ENCODE results near the gene PTH.

PTH gene

GRCh38 chr11:13449522-13449921, 46.3 kb downstream of the PTH start:
- Histone ChIP-seq H3K9ac (ENCODE audit: low read length) (no peak overlapping the region), H3K4me1 (ENCODE audit: control insufficient read depth, insufficient read depth, low read length) (no peaks in the 10 kb centered on the region), H3K4me3 (ENCODE audit: low read depth, low read length) (no peak overlapping the region), H3K9me3 (ENCODE audit: control insufficient read depth, insufficient read depth, low read depth, low read length) (peaks cover 4% of the 10 kb centered on the region; the same call in 1 of the 2 replicates), H3K27me3 (ENCODE audit: control insufficient read depth, insufficient read depth, low read length) (no peaks in the 10 kb centered on the region), H3K27ac (ENCODE audit: low read depth, low read length) (no peak overlapping the region), H3K36me3 (ENCODE audit: control insufficient read depth, insufficient read depth, low read length) (no peaks in the 10 kb centered on the region)

GRCh38 chr11:13448876-13449275, 46.9 kb downstream of the PTH start:
- Histone ChIP-seq H3K9me3 (ENCODE audit: control insufficient read depth, insufficient read depth, low read depth, low read length) (peaks cover 4% of the 10 kb centered on the region; the same call in 1 of the 2 replicates), H3K27me3 (ENCODE audit: control insufficient read depth, insufficient read depth, low read length) (no peaks in the 10 kb centered on the region), H3K4me3 (ENCODE audit: low read depth, low read length) (no peak overlapping the region), H3K4me1 (ENCODE audit: control insufficient read depth, insufficient read depth, low read length) (no peaks in the 10 kb centered on the region), H3K9ac (ENCODE audit: low read length) (no peak overlapping the region), H3K36me3 (ENCODE audit: control insufficient read depth, insufficient read depth, low read length) (no peaks in the 10 kb centered on the region), H3K27ac (ENCODE audit: low read depth, low read length) (no peak overlapping the region)

GRCh38 chr11:13446444-13446843, 49.4 kb downstream of the PTH start:
- no peak overlapping the region for H3K27ac ChIP-seq (ENCODE audit: low read depth, low read length)
- H3K4me3 ChIP-seq (ENCODE audit: low read depth, low read length), result no peak overlapping the region
- H3K27me3 ChIP-seq (ENCODE audit: control insufficient read depth, insufficient read depth, low read length), result no peaks in the 10 kb centered on the region
- no peaks in the 10 kb centered on the region for H3K4me1 ChIP-seq (ENCODE audit: control insufficient read depth, insufficient read depth, low read length)
- H3K9ac ChIP-seq (ENCODE audit: low read length), result no peak overlapping the region
- H3K36me3 ChIP-seq (ENCODE audit: control insufficient read depth, insufficient read depth, low read length), result no peaks in the 10 kb centered on the region
- peaks cover 4% of the 10 kb centered on the region; the same call in 1 of the 2 replicates for H3K9me3 ChIP-seq (ENCODE audit: control insufficient read depth, insufficient read depth, low read depth, low read length)

GRCh38 chr11:13445588-13445987, 50.2 kb downstream of the PTH start:
- no peak overlapping the region for H3K27ac ChIP-seq (ENCODE audit: low read depth, low read length)
- no peaks in the 10 kb centered on the region for H3K27me3 ChIP-seq (ENCODE audit: control insufficient read depth, insufficient read depth, low read length)
- H3K9me3 ChIP-seq (ENCODE audit: control insufficient read depth, insufficient read depth, low read depth, low read length), result peaks cover 4% of the 10 kb centered on the region; the same call in 1 of the 2 replicates
- no peak overlapping the region for H3K9ac ChIP-seq (ENCODE audit: low read length)
- H3K4me3 ChIP-seq (ENCODE audit: low read depth, low read length), result no peak overlapping the region
- H3K4me1 ChIP-seq (ENCODE audit: control insufficient read depth, insufficient read depth, low read length), result no peaks in the 10 kb centered on the region
- H3K36me3 ChIP-seq (ENCODE audit: control insufficient read depth, insufficient read depth, low read length), result no peaks in the 10 kb centered on the region
